K562 (cell line): ENCODE measurements around the gene SDK1. TPM values are rescaled to one million over a fixed set of nuclear protein-coding genes. Genes with fewer than 3 reads are reported as not detected.

ENCODE experiments used
- ATAC-seq: fragments of 200-7000 bp; cut with Tn5 transposase; 3 replicates; pipeline ENCODE4 v1.9.1; 2020; ENCODE audit warnings: moderate library complexity
- BruUV-seq: library from RNA; stranded (reverse); fragments of 400-500 nt; replicated peaks from 2 replicates; lab custom pipeline; 2021; lab: Mats Ljungman, UMichigan
- CTCF ChIA-PET: fragments of 300-600 bp; formaldehyde crosslinking; extraction: SDS; loops from one replicate; lab custom pipeline; 2021; ENCODE audit warnings: low intra/inter-chr PET ratio; lab: Yijun Ruan, JAX
- POLR2A ChIA-PET: fragments of 300-600, 350-650 bp; sonication (Branson Sonifier 250); formaldehyde crosslinking; extraction: SDS; loops from one replicate; lab custom pipeline; 2021; ENCODE audit warnings: antibody characterized with exemption, inconsistent platforms; lab: Yijun Ruan, JAX
- DNase-seq, 4 experiments: peaks; one replicate each; pipeline versions ENCODE4 v3.0.0 to v3.0.0-alpha.2; 2011 to 2018; ENCODE audit warnings: low spot score in 3 of 4, mixed read lengths in 3 of 4; ENCODE audit errors: extremely low read depth in 1 of 4
- FAIRE-seq: peaks from 2 replicates; lab custom pipeline; 2011; peaks lifted over from hg19 to GRCh38; lab: Jason Lieb, UNC
- H2AFZ ChIP-seq: 2 replicates; pipeline ENCODE4 v1.6.0; 2011; ENCODE audit warnings: low read depth, low read length, control low read depth, inconsistent platforms
- H3K27ac ChIP-seq: fragments of 200-600 bp; 3 replicates; pipeline ENCODE4 v1.8.0; 2011; ENCODE audit warnings: low read depth, mild to moderate bottlenecking, control low read depth, inconsistent platforms, low read length, moderate library complexity, mixed read lengths; ENCODE audit errors: extremely low read depth
- H3K27me3 ChIP-seq, 2 experiments: fragments of 300-600 bp in 1 of 2; 2 replicates in 1 of 2; 3 replicates in 1 of 2; pipeline versions ENCODE4 v1.6.0 to v1.8.0; 2011; ENCODE audit warnings: inconsistent platforms in 2 of 2, low read length in 2 of 2, mild to moderate bottlenecking in 1 of 2, mixed read lengths in 1 of 2, moderate library complexity in 1 of 2; ENCODE audit not compliant: control insufficient read depth in 2 of 2, insufficient read depth in 2 of 2
- H3K36me3 ChIP-seq: fragments of 300-600 bp; 3 replicates; pipeline ENCODE4 v1.8.0; 2011; ENCODE audit warnings: mild to moderate bottlenecking, low read length, inconsistent platforms; ENCODE audit not compliant: control insufficient read depth, insufficient read depth
- H3K4me1 ChIP-seq, 2 experiments: fragments of 200-600 bp in 1 of 2; replicated peaks in 1 of 2; 2 replicates in 1 of 2; 3 replicates in 1 of 2; pipeline versions ENCODE4 v1.5.1 to v1.8.0; 2011; ENCODE audit warnings: inconsistent platforms in 2 of 2, low read length in 2 of 2, mild to moderate bottlenecking in 1 of 2, mixed read lengths in 1 of 2, moderate library complexity in 1 of 2; ENCODE audit not compliant: control insufficient read depth in 2 of 2, insufficient read depth in 2 of 2
- H3K4me2 ChIP-seq: 2 replicates; pipeline ENCODE4 v1.6.1; 2011; ENCODE audit warnings: low read length, control low read depth, inconsistent platforms, mixed read lengths; ENCODE audit not compliant: insufficient read depth
- H3K4me3 ChIP-seq: fragments of 200-600 bp; sonication (generic), shearing (Covaris generic); 2 replicates; pipeline ENCODE4 v1.5.1; 2016; ENCODE audit warnings: control low read depth, inconsistent platforms
- H3K79me2 ChIP-seq: fragments of 200-600 bp; 3 replicates; pipeline ENCODE4 v1.8.0; 2011; ENCODE audit warnings: low read length, inconsistent platforms; ENCODE audit not compliant: control insufficient read depth, insufficient read depth
- H3K9ac ChIP-seq, 2 experiments: 2 replicates each; pipeline versions ENCODE4 v1.6.0 to v1.6.1; 2011; ENCODE audit warnings: low read depth in 2 of 2, low read length in 2 of 2, control low read depth in 1 of 2, inconsistent platforms in 1 of 2, mild to moderate bottlenecking in 1 of 2, mixed read lengths in 1 of 2; ENCODE audit not compliant: insufficient read depth in 1 of 2
- H3K9me1 ChIP-seq: one replicate; pipeline ENCODE4 v1.6.0; 2011; ENCODE audit warnings: inconsistent platforms, mild to moderate bottlenecking, low read length, moderate library complexity; ENCODE audit not compliant: control insufficient read depth, insufficient read depth
- H3K9me3 ChIP-seq: replicated peaks from 2 replicates; pipeline ENCODE4 v1.5.1; 2011; ENCODE audit warnings: low read depth, low read length, inconsistent platforms; ENCODE audit not compliant: control insufficient read depth, insufficient read depth
- H4K20me1 ChIP-seq: replicated peaks from 2 replicates; pipeline ENCODE4 v1.6.1; 2011; ENCODE audit warnings: low read length, inconsistent platforms, mixed read lengths; ENCODE audit not compliant: control insufficient read depth, insufficient read depth
- CBX2 ChIP-seq: fragments of 200-600 bp; sonication (generic); IDR thresholded peaks from one replicate; pipeline ENCODE4 v1.6.1; 2012; ENCODE audit warnings: mild to moderate bottlenecking, low read length, inconsistent platforms; ENCODE audit not compliant: insufficient read depth, poor library complexity, severe bottlenecking
- CSDE1 ChIP-seq, 2 experiments: fragments of 450-650 bp; IDR thresholded peaks; 2 replicates each; pipeline ENCODE4 v1.6.1; 2016; ENCODE audit warnings: mild to moderate bottlenecking in 1 of 2
- EHMT2 ChIP-seq: fragments of 450-650 bp; IDR thresholded peaks from 2 replicates; pipeline ENCODE4 v1.6.1; 2018; ENCODE audit warnings: antibody characterized with exemption
- ELF1 ChIP-seq: fragments of 200-800 bp; sonication (Bioruptor generic); IDR thresholded peaks from 2 replicates; pipeline ENCODE4 v1.6.1; 2016; ENCODE audit warnings: missing genetic modification characterization, missing compliant biosample characterization
- FOXA1 ChIP-seq: fragments of 450-650 bp; IDR thresholded peaks from 2 replicates; pipeline ENCODE4 v1.6.1; 2016; ENCODE audit warnings: mild to moderate bottlenecking, borderline replicate concordance
- HSF4 ChIP-seq: fragments of 250-450 bp; sonication (Bioruptor Pico); IDR thresholded peaks from 2 replicates; pipeline ENCODE4 v2.1.2; 2022; ENCODE audit warnings: mild to moderate bottlenecking, moderate library complexity, borderline replicate concordance
- REST ChIP-seq, 2 experiments: fragments of 450-650 bp; formaldehyde crosslinking in 1 of 2; IDR thresholded peaks; 2 replicates each; pipeline versions ENCODE4 v1.4.0 to v1.6.1; 2014 to 2020; ENCODE audit warnings: mild to moderate bottlenecking in 2 of 2, borderline replicate concordance in 1 of 2, low read depth in 1 of 2
- RNF2 ChIP-seq: sonication (generic); IDR thresholded peaks from 2 replicates; pipeline ENCODE4 v1.6.1; 2016
- TSC22D4 ChIP-seq: fragments of 450-650 bp; IDR thresholded peaks from 2 replicates; pipeline ENCODE4 v1.6.1; 2016; ENCODE audit warnings: missing genetic modification characterization, missing biosample characterization, control low read depth
- ZBTB1 ChIP-seq: sonication (generic); formaldehyde crosslinking; IDR thresholded peaks from 2 replicates; pipeline ENCODE4 v1.8.1; 2023; ENCODE audit warnings: missing genetic modification reagents, low read depth, mild to moderate bottlenecking, borderline replicate concordance
- ZKSCAN1 ChIP-seq: fragments of 150-350 bp; IDR thresholded peaks from 2 replicates; pipeline ENCODE4 v1.6.1; 2016; ENCODE audit warnings: low read depth, low read length
- ZNF707 ChIP-seq: fragments of 250-450 bp; sonication (Bioruptor Pico); conservative IDR thresholded peaks from 2 replicates; pipeline ENCODE4 v1.8.0; 2022; ENCODE audit warnings: inconsistent platforms, mild to moderate bottlenecking, moderate library complexity
- WGBS: fragments of 100-300 bp; shearing (Covaris generic); methylation state at CpG from one replicate; pipeline ENCODE4 v1.1.6; 2016; ENCODE audit warnings: low coverage, mixed read lengths; ENCODE audit not compliant: insufficient coverage; ENCODE audit errors: missing lambda C conversion rate; 5-methylcytosine and 5-hydroxymethylcytosine counted together
- in situ Hi-C: fragments of 300-500 bp; cut with MboI; formaldehyde crosslinking; loops from 4 replicates; pipeline ENCODE4 v1.15.0; 2018; ENCODE audit warnings: inconsistent platforms, mixed read lengths
- intact Hi-C: fragments of 100-400 bp; cut with micrococcal nuclease; formaldehyde crosslinking; loops from 2 replicates; pipeline ENCODE4 v1.14.2; 2022
- polyA plus RNA-seq, 8 experiments: library from polyadenylated mRNA; depleted of rRNA in 4 of 8; stranded (reverse) in 5 of 8; unstranded in 3 of 8; fragments of >200 nt; fragmentation: Nextera tagmentation in 2 of 8; fragmentation: Illumina TruSeq in 1 of 8; extraction: Ambion mirVana in 2 of 8; extraction: Trizol in 1 of 8; gene quantifications; 2 replicates each; pipeline versions ENCODE4 v1.2.1 to v1.2.3, GENCODE V29; 2011 to 2014; ENCODE audit warnings: inconsistent platforms in 1 of 8, missing spikeins in 1 of 8
- total RNA-seq, 7 experiments: library from RNA; depleted of rRNA in 6 of 7; stranded (reverse); fragments of >200 nt in 6 of 7; fragmentation: Illumina TruSeq in 2 of 7; extraction: Trizol in 2 of 7; gene quantifications; 2 replicates each; pipeline versions ENCODE4 v1.2.1 to v1.2.3, GENCODE V29; 2011 to 2021; ENCODE audit warnings: low replicate concordance in 1 of 7
- TF ChIP-seq, protein P1 (sequence below): sonication (generic); formaldehyde crosslinking; IDR thresholded peaks from 2 replicates; pipeline ENCODE4 v1.8.1; 2023; ENCODE audit warnings: mild to moderate bottlenecking, missing genetic modification reagents

SDK1 gene
- total and polyA plus RNA-seq, 9 of the 15 experiments (the other 6 are each of a cell fraction or from before 2014, with no cell fraction given), result 0.16 TPM; not detected in 8

DNA sequence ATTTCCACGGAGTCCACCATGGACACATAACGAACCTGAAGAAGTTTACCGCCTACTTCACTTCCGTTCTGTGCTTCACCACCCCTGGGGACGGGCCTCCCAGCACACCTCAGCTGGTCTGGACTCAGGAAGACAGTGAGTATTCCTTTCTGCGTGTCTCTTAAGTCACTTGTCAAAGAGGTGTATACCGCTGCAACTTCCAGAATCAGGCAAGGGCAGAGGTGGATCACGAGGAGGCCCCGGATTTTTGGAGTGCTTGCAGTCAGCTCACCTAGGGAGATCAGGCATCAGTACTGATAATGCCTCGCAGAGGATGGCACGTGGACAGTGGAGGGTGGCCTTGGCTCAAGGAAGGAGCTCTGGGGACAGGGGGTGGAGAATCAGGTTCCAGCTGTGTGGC lies 750.6 kb downstream of the SDK1 start:
- ChIA-PET POLR2A (interaction anchor here (0.6 to 0.9 kb wide), 2 partner anchors 13 to 75 kb away, joined by 3 read pairs; no protein-coding TSS in a partner anchor), CTCF (no interaction called here)
- Histone ChIP-seq H3K79me2 (no peaks in the 10 kb centered on the region), H3K9ac (no peak overlapping the region), H3K27me3 (peaks cover 5 to 24% of the 10 kb centered on the region in 2 experiments; a peak in 3 of 5 replicates), H3K27ac (no peak overlapping the region), H4K20me1 (no peaks in the 10 kb centered on the region), H3K36me3 (no peaks in the 10 kb centered on the region), H3K4me2 (no peak overlapping the region), H3K9me1 (no peaks in the 10 kb centered on the region), H3K4me3 (no peak overlapping the region), H3K9me3 (no peaks in the 10 kb centered on the region), H3K4me1 (no peaks in the 10 kb centered on the region), H2AFZ (no peak overlapping the region)
- ATAC-seq (no peak), FAIRE-seq (no peak), DNase-seq (peak in 1 of 4 experiments; percentile 1)
- 0% methylated on average over 11 of the region's 11 CpGs for WGBS
- in situ Hi-C loops (no loop called here), intact Hi-C loops (no loop called here)
- BruUV-seq, result no TSS peak
- no peak for TF ChIP-seq CBX2
- TF ChIP-seq HSF4 (CRISPR knock-in tag), result no peak
- TF ChIP-seq EHMT2, result no peak
- TF ChIP-seq ELF1 (tag), result no peak
- TF ChIP-seq CSDE1 (IDR thresholded peaks at IDR 0.05), result no peak
- no peak for TF ChIP-seq ZNF707 (CRISPR knock-in tag)
- TF ChIP-seq REST (IDR thresholded peaks at IDR 0.05; ENCODE audit: borderline replicate concordance), result no peak
- TF ChIP-seq REST (CRISPR knock-in tag; IDR thresholded peaks at IDR 0.05; ENCODE audit: low read depth), result no peak
- no peak for TF ChIP-seq TSC22D4 (tag)
- TF ChIP-seq FOXA1, result no peak
- no peak for TF ChIP-seq ZBTB1 (CRISPR knock-in tag)
- TF ChIP-seq RNF2, result no peak
- TF ChIP-seq, protein P1, sequence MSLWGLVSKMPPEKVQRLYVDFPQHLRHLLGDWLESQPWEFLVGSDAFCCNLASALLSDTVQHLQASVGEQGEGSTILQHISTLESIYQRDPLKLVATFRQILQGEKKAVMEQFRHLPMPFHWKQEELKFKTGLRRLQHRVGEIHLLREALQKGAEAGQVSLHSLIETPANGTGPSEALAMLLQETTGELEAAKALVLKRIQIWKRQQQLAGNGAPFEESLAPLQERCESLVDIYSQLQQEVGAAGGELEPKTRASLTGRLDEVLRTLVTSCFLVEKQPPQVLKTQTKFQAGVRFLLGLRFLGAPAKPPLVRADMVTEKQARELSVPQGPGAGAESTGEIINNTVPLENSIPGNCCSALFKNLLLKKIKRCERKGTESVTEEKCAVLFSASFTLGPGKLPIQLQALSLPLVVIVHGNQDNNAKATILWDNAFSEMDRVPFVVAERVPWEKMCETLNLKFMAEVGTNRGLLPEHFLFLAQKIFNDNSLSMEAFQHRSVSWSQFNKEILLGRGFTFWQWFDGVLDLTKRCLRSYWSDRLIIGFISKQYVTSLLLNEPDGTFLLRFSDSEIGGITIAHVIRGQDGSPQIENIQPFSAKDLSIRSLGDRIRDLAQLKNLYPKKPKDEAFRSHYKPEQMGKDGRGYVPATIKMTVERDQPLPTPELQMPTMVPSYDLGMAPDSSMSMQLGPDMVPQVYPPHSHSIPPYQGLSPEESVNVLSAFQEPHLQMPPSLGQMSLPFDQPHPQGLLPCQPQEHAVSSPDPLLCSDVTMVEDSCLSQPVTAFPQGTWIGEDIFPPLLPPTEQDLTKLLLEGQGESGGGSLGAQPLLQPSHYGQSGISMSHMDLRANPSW, result no peak
- no peak for TF ChIP-seq ZKSCAN1
